Ovary (tissue), 9 donors: ENCODE measurements around the gene PPM1A. TPM values are rescaled to one million over a fixed set of nuclear protein-coding genes. Genes with fewer than 3 reads are reported as not detected.

ENCODE experiments used
- DNase-seq, 5 donors: peaks; one replicate each; pipeline ENCODE4 v3.0.0-alpha.2; 2019 to 2020
- H3K27ac ChIP-seq, 2 donors: fragments of 200-600 bp; one replicate each; pipeline versions ENCODE4 v1.5.1 to v1.8.0; 2019 to 2022
- H3K27me3 ChIP-seq: fragments of 200-600 bp; one replicate; pipeline ENCODE4 v1.8.0; 2022
- H3K36me3 ChIP-seq: fragments of 200-600 bp; sonication (generic); one replicate; pipeline ENCODE4 v1.5.1; 2019
- H3K4me1 ChIP-seq: one replicate; pipeline ENCODE4 v1.8.1; 2013; ENCODE audit warnings: mild to moderate bottlenecking, moderate library complexity; ENCODE audit not compliant: insufficient read depth
- H3K4me3 ChIP-seq: fragments of 200-600 bp; sonication (generic); one replicate; pipeline ENCODE4 v1.5.1; 2017
- H3K9me3 ChIP-seq, 2 donors: fragments of 200-600 bp in 1 of 2; sonication (generic) in 1 of 2; one replicate each; pipeline versions ENCODE4 v1.5.1 to v1.8.1; 2013 to 2019; ENCODE audit warnings: mild to moderate bottlenecking in 1 of 2, moderate library complexity in 1 of 2
- EP300 ChIP-seq: sonication (generic); formaldehyde crosslinking; IDR thresholded peaks from one replicate; pipeline ENCODE4 v1.6.1; 2017; ENCODE audit warnings: antibody characterized with exemption
- POLR2A ChIP-seq: fragments of 450-650 bp; IDR thresholded peaks from one replicate; pipeline ENCODE4 v1.6.1; 2017; ENCODE audit warnings: antibody characterized with exemption, mild to moderate bottlenecking, moderate library complexity
- WGBS, 3 donors: extraction: QIAGEN DNeasy Blood & Tissue Kit in 1 of 3; methylation state at CpG; one replicate each; pipeline versions ENCODE4 v1.1.5 to v1.1.7; 2013 to 2017; 5-methylcytosine and 5-hydroxymethylcytosine counted together
- intact Hi-C, 4 donors: fragments of 100-400 bp; cut with DNase I; formaldehyde crosslinking; loops; one replicate each; pipeline versions ENCODE4 v1.11.0 to v1.15.1; 2022 to 2023
- polyA plus RNA-seq, 2 donors: library from polyadenylated mRNA; stranded (reverse); fragments of 200-250 nt in 1 of 2; fragments of 350-450 nt in 1 of 2; fragmentation: Illumina TruSeq in 1 of 2; extraction: RNeasy Lipid Tissue Mini Kit (QIAGEN cat#74804) in 1 of 2; gene quantifications; one replicate each; pipeline ENCODE4 v1.2.3, GENCODE V29; 2013 to 2014
- total RNA-seq, 7 donors: library from RNA; depleted of rRNA in 2 of 7; stranded (reverse); fragments of >200 nt in 2 of 7; fragmentation: NEBNext Ultra II Directional in 3 of 7; extraction: Animal tissue kit (Norgen Biotek cat#: 25700) in 3 of 7; gene quantifications; one replicate each; pipeline versions ENCODE4 v1.1.0 to v1.2.4, GENCODE V29; 2016 to 2023
- TF ChIP-seq, protein P1 (sequence below), 3 donors: fragments of 450-650 bp in 2 of 3; fragments of 200-600 bp in 1 of 3; IDR thresholded peaks; one replicate each; pipeline versions ENCODE4 v1.5.1 to v1.8.0; 2016 to 2022; ENCODE audit warnings: antibody characterized with exemption in 3 of 3, mild to moderate bottlenecking in 1 of 3
- donor health status: DM: no; HTN: no; CAD: no; lungs with moderate emphysema.
- donor health status: DM: no; HTN: no; CAD: no.
- donor health status: Bipolar disorder and iron deficiency.
- donor health status: DM: yes; HTN: yes; CAD: no.
- donor health status: DM: no; HTN: no; CAD: no.
- donor health status: DM: yes; HTN: yes; CAD: no.

Gene PPM1A
- total and polyA plus RNA-seq, 9 donors = 15.0 to 44.7 (median 38.5) TPM

DNA sequence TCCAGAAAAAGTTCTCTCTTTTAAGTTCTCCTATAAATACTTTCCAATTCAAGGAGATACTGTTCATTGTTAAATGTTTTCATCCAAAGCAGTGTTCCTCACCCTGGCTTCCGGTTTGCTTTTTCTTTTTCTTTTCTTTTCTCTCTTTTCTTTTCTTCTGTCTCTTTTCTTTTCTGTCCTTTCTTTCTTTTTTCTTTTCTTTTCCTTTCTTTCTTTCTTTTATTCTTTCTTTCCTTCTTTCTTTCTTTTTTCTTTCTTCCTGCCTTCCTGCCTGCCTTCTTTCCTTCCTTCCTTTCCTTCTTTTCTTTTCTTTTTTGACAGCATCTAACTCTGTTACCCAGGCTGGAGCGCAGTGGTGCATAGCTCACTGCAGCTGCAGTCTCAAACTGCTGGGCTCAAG, 75.8 kb downstream of the PPM1A start:
- intact Hi-C loops = no loop called here
- no peak overlapping the region for H3K4me3 ChIP-seq
- 88 to 93% (median 90%) methylated on average over 2 of the region's 2 CpGs for WGBS, 3 donors
- no peaks in the 10 kb centered on the region for H3K27me3 ChIP-seq
- peaks cover 4% of the 10 kb centered on the region for H3K4me1 ChIP-seq
- H3K27ac ChIP-seq = no peak overlapping the region
- no peak for DNase-seq
- H3K36me3 ChIP-seq = no peaks in the 10 kb centered on the region
- TF ChIP-seq EP300 (no peak), POLR2A (no peak)
- TF ChIP-seq, protein P1, sequence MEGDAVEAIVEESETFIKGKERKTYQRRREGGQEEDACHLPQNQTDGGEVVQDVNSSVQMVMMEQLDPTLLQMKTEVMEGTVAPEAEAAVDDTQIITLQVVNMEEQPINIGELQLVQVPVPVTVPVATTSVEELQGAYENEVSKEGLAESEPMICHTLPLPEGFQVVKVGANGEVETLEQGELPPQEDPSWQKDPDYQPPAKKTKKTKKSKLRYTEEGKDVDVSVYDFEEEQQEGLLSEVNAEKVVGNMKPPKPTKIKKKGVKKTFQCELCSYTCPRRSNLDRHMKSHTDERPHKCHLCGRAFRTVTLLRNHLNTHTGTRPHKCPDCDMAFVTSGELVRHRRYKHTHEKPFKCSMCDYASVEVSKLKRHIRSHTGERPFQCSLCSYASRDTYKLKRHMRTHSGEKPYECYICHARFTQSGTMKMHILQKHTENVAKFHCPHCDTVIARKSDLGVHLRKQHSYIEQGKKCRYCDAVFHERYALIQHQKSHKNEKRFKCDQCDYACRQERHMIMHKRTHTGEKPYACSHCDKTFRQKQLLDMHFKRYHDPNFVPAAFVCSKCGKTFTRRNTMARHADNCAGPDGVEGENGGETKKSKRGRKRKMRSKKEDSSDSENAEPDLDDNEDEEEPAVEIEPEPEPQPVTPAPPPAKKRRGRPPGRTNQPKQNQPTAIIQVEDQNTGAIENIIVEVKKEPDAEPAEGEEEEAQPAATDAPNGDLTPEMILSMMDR (IDR thresholded peaks at IDR 0.05) = no peak
- H3K9me3 ChIP-seq = peaks cover 0 to 4% of the 10 kb centered on the region in 2 donors

DNA sequence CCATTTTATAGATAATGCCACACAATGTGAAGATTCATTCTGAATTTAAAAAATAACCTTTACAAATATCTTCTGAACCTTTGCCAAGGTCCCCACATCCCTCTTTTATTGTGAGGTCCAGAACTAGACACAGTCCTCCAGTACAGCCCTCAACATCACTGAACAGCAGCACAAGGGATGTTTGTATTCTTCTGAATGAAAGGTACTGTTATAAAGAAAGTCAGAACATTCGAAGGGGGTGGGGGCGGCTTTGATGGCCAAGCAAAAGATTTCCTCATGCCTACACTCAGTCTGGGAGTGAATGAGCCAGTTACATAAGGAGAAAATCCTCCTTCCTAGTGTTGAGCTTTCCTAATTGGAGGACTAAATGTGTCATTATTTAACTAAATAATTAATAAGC, 77.3 kb downstream of the PPM1A start:
- Histone ChIP-seq H3K36me3 (no peaks in the 10 kb centered on the region), H3K4me3 (no peak overlapping the region), H3K27me3 (no peaks in the 10 kb centered on the region), H3K27ac (no peak overlapping the region), H3K9me3 (no peaks in the 10 kb centered on the region), H3K4me1 (peaks cover 4% of the 10 kb centered on the region)
- no peak for DNase-seq
- WGBS, 3 donors = 83 to 91% (median 84%) methylated on average over 2 of the region's 2 CpGs
- intact Hi-C loops = no loop called here
- TF ChIP-seq, protein P1 (IDR thresholded peaks at IDR 0.05) = no peak
- TF ChIP-seq EP300 (no peak), POLR2A (no peak)

DNA sequence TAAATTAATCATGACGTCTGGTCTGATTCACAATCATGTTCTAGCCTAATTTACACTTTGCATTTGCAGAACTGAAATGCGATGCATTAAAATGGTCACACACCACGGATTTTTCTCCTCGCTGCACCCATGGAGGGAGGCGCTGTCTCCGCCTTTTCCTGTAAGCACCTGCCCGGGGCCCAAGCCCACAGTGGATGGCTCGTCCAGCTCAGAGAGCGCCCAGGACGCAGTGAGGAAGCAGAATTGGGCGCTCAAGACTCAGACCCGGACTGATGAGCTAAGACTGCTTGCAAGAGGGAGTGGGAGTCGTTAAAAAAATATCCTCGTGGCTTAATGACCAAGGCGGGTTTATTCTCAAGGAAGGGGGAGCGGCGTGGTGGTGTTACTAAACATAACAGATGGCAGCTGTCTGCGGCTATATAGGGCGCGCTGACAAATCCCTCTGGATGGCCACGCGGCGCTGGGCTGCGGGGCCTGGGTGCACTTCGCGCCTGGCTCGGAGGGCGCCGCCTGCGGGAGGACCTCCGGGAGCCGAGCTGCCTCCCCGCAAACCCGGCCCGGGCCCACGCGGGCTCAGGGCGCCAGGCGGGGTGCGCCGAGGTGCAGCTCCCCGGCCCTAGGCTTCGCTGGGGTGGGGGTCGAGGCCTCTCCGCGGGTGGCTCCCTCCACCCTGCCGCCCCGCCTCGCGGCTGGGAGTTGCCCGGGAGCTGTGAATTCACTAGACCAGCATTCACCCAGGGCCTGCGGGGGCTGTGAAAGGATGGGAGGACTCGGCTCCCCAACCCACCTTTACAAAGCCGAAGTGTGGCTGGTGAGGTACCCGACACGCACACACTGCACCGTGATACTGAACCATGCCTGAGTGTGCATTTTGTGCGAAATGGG, 78.7 kb downstream of the PPM1A start:
- intact Hi-C loops = no loop called here
- no peaks in the 10 kb centered on the region for H3K9me3 ChIP-seq
- H3K27ac ChIP-seq = no peak overlapping the region
- no peaks in the 10 kb centered on the region for H3K36me3 ChIP-seq
- TF ChIP-seq POLR2A (no peak), EP300 (no peak)
- TF ChIP-seq, protein P1 (IDR thresholded peaks at IDR 0.05) = no peak
- WGBS, 3 donors = 5 to 10% (median 6%) methylated on average over 39 to 58 of the region's 58 CpGs
- no peak for DNase-seq
- H3K4me3 ChIP-seq = peak overlapping the region; percentile 1
- peaks cover 4% of the 10 kb centered on the region for H3K4me1 ChIP-seq
- H3K27me3 ChIP-seq = no peaks in the 10 kb centered on the region

DNA sequence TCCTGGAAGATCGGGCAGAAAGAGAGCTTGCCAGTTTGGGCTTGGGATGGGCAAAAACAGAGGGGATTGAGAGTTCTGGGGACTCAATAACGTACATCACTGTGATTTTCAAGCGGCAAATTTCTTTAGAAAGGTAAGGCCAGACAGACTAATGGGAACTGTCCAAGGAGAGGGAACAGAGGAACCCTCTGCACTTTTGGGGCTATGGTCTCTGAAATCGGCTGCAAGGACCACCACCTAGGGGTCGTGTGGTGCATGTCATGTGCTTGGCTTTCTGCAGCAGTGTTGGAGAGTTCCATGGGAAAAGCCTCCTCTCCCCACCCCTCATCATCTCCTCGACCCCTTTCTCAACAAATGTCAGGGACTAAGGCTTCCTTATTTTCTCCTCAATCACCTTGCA, 79.6 kb downstream of the PPM1A start:
- intact Hi-C loops = no loop called here
- DNase-seq = no peak
- H3K27ac ChIP-seq = no peak overlapping the region
- H3K4me1 ChIP-seq = peaks cover 4% of the 10 kb centered on the region
- H3K4me3 ChIP-seq = no peak overlapping the region
- no peaks in the 10 kb centered on the region for H3K27me3 ChIP-seq
- WGBS, 3 donors = 54 to 68% (median 61%) methylated on average over 6 of the region's 6 CpGs
- no peaks in the 10 kb centered on the region for H3K9me3 ChIP-seq
- TF ChIP-seq EP300 = no peak
- H3K36me3 ChIP-seq = no peaks in the 10 kb centered on the region

DNA sequence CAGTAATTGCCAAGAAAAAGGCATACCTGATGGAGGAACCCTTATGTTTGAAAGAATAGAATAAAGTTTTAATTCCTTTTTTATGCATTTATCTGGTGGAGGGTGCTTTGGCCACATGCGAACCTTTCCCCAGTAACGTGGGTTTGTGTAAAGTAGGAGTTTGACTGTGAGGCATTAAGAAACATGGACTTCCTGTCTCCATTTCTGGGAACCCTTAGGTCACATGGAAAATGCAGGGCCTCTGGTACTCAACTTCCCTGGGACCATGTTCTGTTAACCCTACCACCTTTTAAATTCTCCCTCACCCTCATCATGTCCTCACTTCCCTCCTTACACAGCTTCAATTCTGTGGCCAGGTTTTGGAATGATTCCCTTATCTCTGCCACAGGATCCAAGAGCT, 80.3 kb downstream of the PPM1A start:
- Histone ChIP-seq H3K27me3 (no peaks in the 10 kb centered on the region), H3K27ac (no peak overlapping the region), H3K36me3 (no peaks in the 10 kb centered on the region), H3K9me3 (no peaks in the 10 kb centered on the region), H3K4me1 (peaks cover 4% of the 10 kb centered on the region), H3K4me3 (no peak overlapping the region)
- DNase-seq = no peak
- intact Hi-C loops = no loop called here
- 75 to 86% (median 84%) methylated on average over 2 of the region's 2 CpGs for WGBS, 3 donors
- TF ChIP-seq POLR2A (no peak), EP300 (no peak)
- TF ChIP-seq, protein P1 (IDR thresholded peaks at IDR 0.05) = no peak
